Bone marrow (tissue), 2 donors: ENCODE data around the gene CEP85.
A peak's percentile ranks its signal among the peaks of the same experiment; 100 is the strongest.

ENCODE experiments used
- DNase-seq, 2 donors: peaks; one replicate each; lab custom pipeline; 2025; lab: John Stamatoyannopoulos, UW

Gene CEP85

GRCh38 chr1:26315874-26316850 is 82.2 kb downstream of the CEP85 start:
- DNase-seq = no peak

- no peak for DNase-seq
Measured at GRCh38 chr1:26317146-26317545, 83.1 kb downstream of the CEP85 start.

GRCh38 chr1:26317612-26318337 is 83.8 kb downstream of the CEP85 start, which contains the start of gene CD52:
Gene CD52, plus strand, starts transcription at chr1:26317958. Its CDS starts 60 bp downstream, at chr1:26318018.
- DNase-seq = no peak

GRCh38 chr1:26318338-26319064 is 84.5 kb downstream of the CEP85 start:
- DNase-seq = peak in 1 of 2 donors; percentile 20

- no peak for DNase-seq
Measured at GRCh38 chr1:26320896-26321295, 86.9 kb downstream of the CEP85 start.

- peak; percentile 86 to 88 for DNase-seq
Measured at GRCh38 chr1:26321315-26322041, 87.5 kb downstream of the CEP85 start.

GRCh38 chr1:26322042-26322331 is 88.0 kb downstream of the CEP85 start:
- DNase-seq = no peak

GRCh38 chr1:26323382-26323781 is 89.4 kb downstream of the CEP85 start:
- DNase-seq = no peak

- no peak for DNase-seq
Measured at GRCh38 chr1:26324550-26324949, 90.5 kb downstream of the CEP85 start.

- no peak for DNase-seq
Measured at GRCh38 chr1:26327956-26328362, 94.0 kb downstream of the CEP85 start.
